IPS-18c (cell line): Measurements from ENCODE around the gene ZNF536.
"Not testable (repeated sequence)": the region's sequence is repeated elsewhere in the genome, so short reads cannot be mapped to it uniquely, and the experiment has no call there.

Experiments
- H3K4me3 ChIP-seq: 2 replicates; pipeline ENCODE4 v1.7.0; 2013; ENCODE audit warnings: low read depth, mild to moderate bottlenecking, low read length, moderate library complexity; ENCODE audit not compliant: insufficient read depth
- H3K9me3 ChIP-seq: one replicate; pipeline ENCODE4 v1.6.1; 2013; ENCODE audit warnings: mild to moderate bottlenecking, low read length, moderate library complexity; ENCODE audit not compliant: control insufficient read depth, insufficient read depth

Gene ZNF536

GRCh38 chr19:30391554-30392551 is 19.7 kb downstream of the ZNF536 start:
- no peaks in the 10 kb centered on the region for H3K9me3 ChIP-seq
- peak overlapping the region; percentile 11; the same call in 1 of the 2 replicates for H3K4me3 ChIP-seq

GRCh38 chr19:30393046-30393445 is 20.9 kb downstream of the ZNF536 start:
- no peak overlapping the region for H3K4me3 ChIP-seq
- H3K9me3 ChIP-seq = no peaks in the 10 kb centered on the region

GRCh38 chr19:30393729-30394480 is 21.7 kb downstream of the ZNF536 start:
- no peak overlapping the region for H3K4me3 ChIP-seq

GRCh38 chr19:30394481-30395151 is 22.4 kb downstream of the ZNF536 start:
- Histone ChIP-seq H3K9me3 (no peaks in the 10 kb centered on the region), H3K4me3 (no peak overlapping the region)

More at GRCh38 chr19:30393729-30394480, 21.7 kb downstream of the ZNF536 start:
- no peaks in the 10 kb centered on the region for H3K9me3 ChIP-seq

- H3K9me3 ChIP-seq = no peaks in the 10 kb centered on the region
- no peak overlapping the region for H3K4me3 ChIP-seq
These were observed 23.1 kb downstream of the ZNF536 start for GRCh38 chr19:30395283-30395682.

- H3K9me3 ChIP-seq, H3K4me3 ChIP-seq: not testable (repeated sequence)
These were observed 26.4 kb downstream of the ZNF536 start for GRCh38 chr19:30398539-30398938.

GRCh38 chr19:30401956-30402355 is 29.8 kb downstream of the ZNF536 start:
- Histone ChIP-seq H3K4me3 (no peak overlapping the region), H3K9me3 (peaks cover 2% of the 10 kb centered on the region)

- peaks cover 2% of the 10 kb centered on the region for H3K9me3 ChIP-seq
- no peak overlapping the region for H3K4me3 ChIP-seq
These were observed 30.4 kb downstream of the ZNF536 start for GRCh38 chr19:30402436-30403202.

- Histone ChIP-seq H3K9me3 (peaks cover 2% of the 10 kb centered on the region), H3K4me3 (no peak overlapping the region)
These were observed 31.2 kb downstream of the ZNF536 start for GRCh38 chr19:30403203-30403985.

- Histone ChIP-seq H3K4me3 (no peak overlapping the region; the same call in 1 of the 2 replicates), H3K9me3 (peaks cover 2% of the 10 kb centered on the region)
These were observed 34.3 kb downstream of the ZNF536 start for GRCh38 chr19:30406220-30407067.

GRCh38 chr19:30407068-30407709 is 35.0 kb downstream of the ZNF536 start:
- no peak overlapping the region for H3K4me3 ChIP-seq
- H3K9me3 ChIP-seq = peaks cover 2% of the 10 kb centered on the region

- H3K9me3 ChIP-seq = peaks cover 2% of the 10 kb centered on the region
- no peak overlapping the region for H3K4me3 ChIP-seq
These were observed 36.6 kb downstream of the ZNF536 start for GRCh38 chr19:30408734-30409301.

- Histone ChIP-seq H3K9me3 (no peaks in the 10 kb centered on the region), H3K4me3 (no peak overlapping the region)
These were observed 39.5 kb downstream of the ZNF536 start for GRCh38 chr19:30411714-30412113.

- H3K4me3 ChIP-seq = no peak overlapping the region
These were observed 44.2 kb downstream of the ZNF536 start for GRCh38 chr19:30416375-30416774.

GRCh38 chr19:30417166-30417565 is 45.0 kb downstream of the ZNF536 start:
- not testable (repeated sequence) for H3K4me3 ChIP-seq, H3K9me3 ChIP-seq

More at GRCh38 chr19:30416375-30416774, 44.2 kb downstream of the ZNF536 start:
- H3K9me3 ChIP-seq = no peaks in the 10 kb centered on the region
